ENCODE results near the gene LIF.
A peak's percentile ranks its signal among the peaks of the same experiment; 100 is the strongest.

The LIF gene

GRCh38 chr22:30293026-30293425, 46.5 kb upstream of the LIF start:
- ChIA-PET CTCF (interaction anchor here (0.6 to 0.9 kb wide), 2 partner anchors 10 to 185 kb away, joined by 3 read pairs; no protein-coding TSS in a partner anchor), POLR2A (interaction anchor here (1.0 to 4.2 kb wide), 2 partner anchors 34 to 64 kb away, joined by 3 to 25 read pairs; partner anchors contain the start of genes CCDC157, SF3A1 and TBC1D10A)
- Histone ChIP-seq H3K9me3 (ENCODE audit: control insufficient read depth, insufficient read depth, low read depth, low read length) (no peaks in the 10 kb centered on the region), H3K36me3 (ENCODE audit: control insufficient read depth in 2 of 2, insufficient read depth in 1 of 2, low read length in 2 of 2) (peaks cover 3 to 59% of the 10 kb centered on the region in 2 experiments; a peak in 2 of 3 replicates), H3K4me3 (ENCODE audit: low read depth, low read length) (no peak overlapping the region), H3K4me1 (ENCODE audit: control insufficient read depth, insufficient read depth, low read length) (no peaks in the 10 kb centered on the region; the same call in 1 of the 2 replicates), H3K27ac (ENCODE audit: extremely low read depth, low read depth, low read length) (no peak overlapping the region)
- TF ChIP-seq ZNF677 (tag by site-specific recombination; IDR thresholded peaks at IDR 0.05) = no peak
- TF ChIP-seq ZSCAN4 (tag by site-specific recombination; IDR thresholded peaks at IDR 0.05) = no peak
- no peak for TF ChIP-seq ZNF791 (tag by site-specific recombination; IDR thresholded peaks at IDR 0.05)
- no peak for TF ChIP-seq ZBTB17 (tag by site-specific recombination; IDR thresholded peaks at IDR 0.05)
- TF ChIP-seq RBAK (tag by site-specific recombination; IDR thresholded peaks at IDR 0.05) = no peak
- no peak for TF ChIP-seq KLF8 (tag by site-specific recombination; IDR thresholded peaks at IDR 0.05)
- TF ChIP-seq ZNF184 (tag by site-specific recombination; IDR thresholded peaks at IDR 0.05) = no peak
- TF ChIP-seq ZNF621 (tag by site-specific recombination; IDR thresholded peaks at IDR 0.05) = no peak
- no peak for TF ChIP-seq EGR2 (tag by site-specific recombination; IDR thresholded peaks at IDR 0.05; ENCODE audit: low read depth)
- TF ChIP-seq ZSCAN30 (tag by site-specific recombination; IDR thresholded peaks at IDR 0.05) = no peak
- TF ChIP-seq ZNF133 (tag by site-specific recombination; IDR thresholded peaks at IDR 0.05) = no peak
- TF ChIP-seq ZNF701 (tag by site-specific recombination; IDR thresholded peaks at IDR 0.05) = no peak
- no peak for TF ChIP-seq ZSCAN5A (tag by site-specific recombination; IDR thresholded peaks at IDR 0.05)
- TF ChIP-seq SCRT2 (tag by site-specific recombination; IDR thresholded peaks at IDR 0.05) = no peak

DNA sequence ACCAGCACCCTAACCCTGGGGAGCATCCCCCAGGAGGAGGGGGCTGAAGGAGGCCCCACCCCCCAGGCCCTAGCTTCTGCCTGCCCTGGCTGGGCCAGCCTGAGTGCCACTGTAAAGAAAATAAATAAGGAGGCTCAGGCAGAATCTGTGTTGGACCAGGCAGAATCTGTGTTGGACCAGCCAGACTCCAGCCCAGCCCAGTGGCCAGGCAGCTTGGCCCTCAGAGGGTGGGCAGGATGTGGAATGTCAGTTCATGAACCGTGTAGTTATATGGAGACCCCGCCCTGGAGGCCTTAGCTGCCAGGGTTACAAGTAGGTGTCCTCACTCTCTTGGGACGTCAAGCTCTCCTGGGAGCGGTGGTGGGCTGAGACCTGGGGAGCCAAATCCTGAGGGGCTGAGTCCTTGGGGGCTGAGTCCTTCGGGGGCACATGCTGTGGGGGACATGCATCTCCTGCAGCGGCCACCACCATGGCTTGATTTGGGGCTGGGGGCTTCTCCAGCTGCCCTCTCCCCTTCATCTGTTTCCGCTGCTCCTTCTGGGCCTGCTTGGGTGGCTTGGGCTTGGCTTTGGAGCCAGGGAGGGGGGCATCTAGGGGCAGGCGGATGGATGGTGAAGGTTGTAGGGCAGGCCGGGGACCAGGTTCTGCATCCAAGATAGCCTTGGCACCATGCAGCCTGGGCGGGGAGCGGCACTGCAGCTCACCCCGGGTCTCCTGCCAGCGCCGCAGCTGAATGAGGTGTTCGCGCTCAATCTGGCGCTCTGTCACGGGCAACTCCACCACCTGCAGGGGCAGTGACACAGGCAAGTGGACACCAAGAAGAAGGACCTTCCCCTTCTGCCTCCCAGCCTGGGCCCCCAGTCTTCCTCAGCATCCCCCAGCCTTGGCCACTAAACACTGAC, 45.8 kb upstream of the LIF start:
- ChIA-PET CTCF (interaction anchor here (0.6 to 3.2 kb wide), 4 partner anchors 9 to 112 kb away, joined by 3 to 13 read pairs (median 4); no protein-coding TSS in a partner anchor), POLR2A (interaction anchor here (1.0 to 4.2 kb wide), 3 partner anchors 34 to 64 kb away, joined by 3 to 34 read pairs (median 25); partner anchors contain the start of genes CCDC157, SF3A1 and TBC1D10A)
- Histone ChIP-seq H3K36me3 (ENCODE audit: control insufficient read depth in 2 of 2, insufficient read depth in 1 of 2, low read length in 2 of 2) (peaks cover 3 to 52% of the 10 kb centered on the region in 2 experiments; a peak in 2 of 3 replicates), H3K4me3 (ENCODE audit: low read depth, low read length) (no peak overlapping the region), H3K27ac (ENCODE audit: extremely low read depth, low read depth, low read length) (no peak overlapping the region), H3K4me1 (ENCODE audit: control insufficient read depth, insufficient read depth, low read length) (no peaks in the 10 kb centered on the region; the same call in 1 of the 2 replicates), H3K9me3 (ENCODE audit: control insufficient read depth, insufficient read depth, low read depth, low read length) (no peaks in the 10 kb centered on the region)
- no peak for TF ChIP-seq ZBTB6 (tag by site-specific recombination; IDR thresholded peaks at IDR 0.05)
- TF ChIP-seq ZNF600 (tag by site-specific recombination; IDR thresholded peaks at IDR 0.05) = 0 out of 2 replicates have a peak, but pooled peaks have one; percentile 16
- TF ChIP-seq, protein P1, sequence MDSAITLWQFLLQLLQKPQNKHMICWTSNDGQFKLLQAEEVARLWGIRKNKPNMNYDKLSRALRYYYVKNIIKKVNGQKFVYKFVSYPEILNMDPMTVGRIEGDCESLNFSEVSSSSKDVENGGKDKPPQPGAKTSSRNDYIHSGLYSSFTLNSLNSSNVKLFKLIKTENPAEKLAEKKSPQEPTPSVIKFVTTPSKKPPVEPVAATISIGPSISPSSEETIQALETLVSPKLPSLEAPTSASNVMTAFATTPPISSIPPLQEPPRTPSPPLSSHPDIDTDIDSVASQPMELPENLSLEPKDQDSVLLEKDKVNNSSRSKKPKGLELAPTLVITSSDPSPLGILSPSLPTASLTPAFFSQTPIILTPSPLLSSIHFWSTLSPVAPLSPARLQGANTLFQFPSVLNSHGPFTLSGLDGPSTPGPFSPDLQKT (IDR thresholded peaks at IDR 0.05; ENCODE audit: borderline replicate concordance, low read depth, low read length) = no peak

Measured in HEK293 (cell line).